MM.1S (cell line): ENCODE data around the gene ADARB1.

ENCODE experiments used
- DNase-seq: peaks from one replicate; pipeline ENCODE4 v3.0.0-alpha.2; 2015
- H2AFZ ChIP-seq: fragments of 300-600 bp; sonication (generic); 2 replicates; pipeline ENCODE4 v1.6.0; 2016; ENCODE audit warnings: antibody characterized with exemption, low read length
- H3F3A ChIP-seq: fragments of 300-600 bp; sonication (generic); 2 replicates; pipeline ENCODE4 v1.6.1; 2016; ENCODE audit warnings: mild to moderate bottlenecking, antibody characterized with exemption, low read length, moderate library complexity, mixed read lengths; ENCODE audit not compliant: insufficient read depth
- H3K27ac ChIP-seq: fragments of 300-600 bp; sonication (generic); 2 replicates; pipeline ENCODE4 v1.5.1; 2016; ENCODE audit warnings: mild to moderate bottlenecking, low read length
- H3K27me3 ChIP-seq: fragments of 300-600 bp; sonication (generic); replicated peaks from 2 replicates; pipeline ENCODE4 v1.6.0; 2016; ENCODE audit warnings: low read length; ENCODE audit not compliant: insufficient read depth
- H3K36me3 ChIP-seq: fragments of 300-600 bp; sonication (generic); replicated peaks from 2 replicates; pipeline ENCODE4 v1.6.1; 2016; ENCODE audit warnings: mild to moderate bottlenecking, low read length, mixed read lengths; ENCODE audit not compliant: insufficient read depth
- H3K4me1 ChIP-seq: fragments of 300-600 bp; sonication (generic); 2 replicates; pipeline ENCODE4 v1.6.1; 2016; ENCODE audit warnings: low read length, mixed read lengths
- H3K4me2 ChIP-seq: fragments of 300-600 bp; sonication (generic); 2 replicates; pipeline ENCODE4 v1.6.0; 2016; ENCODE audit warnings: low read depth, low read length
- H3K4me3 ChIP-seq: fragments of 300-600 bp; sonication (generic); 2 replicates; pipeline ENCODE4 v1.5.1; 2016; ENCODE audit warnings: low read length, mixed read lengths
- H3K79me2 ChIP-seq: fragments of 300-600 bp; sonication (generic); 2 replicates; pipeline ENCODE4 v1.6.1; 2016; ENCODE audit warnings: mixed run types, low read length, mixed read lengths
- H3K9ac ChIP-seq: fragments of 300-600 bp; sonication (generic); 2 replicates; pipeline ENCODE4 v1.6.1; 2016; ENCODE audit warnings: low read length, mixed read lengths
- H3K9me2 ChIP-seq: fragments of 300-600 bp; sonication (generic); replicated peaks from 2 replicates; pipeline ENCODE4 v1.6.1; 2016; ENCODE audit warnings: mild to moderate bottlenecking, low read length, mixed read lengths; ENCODE audit not compliant: insufficient read depth
- H3K9me3 ChIP-seq: fragments of 300-600 bp; sonication (generic); replicated peaks from 2 replicates; pipeline ENCODE4 v1.6.1; 2016; ENCODE audit warnings: mild to moderate bottlenecking, low read length, mixed read lengths; ENCODE audit not compliant: insufficient read depth
- H4K20me1 ChIP-seq: fragments of 300-600 bp; sonication (generic); 2 replicates; pipeline ENCODE4 v1.6.1; 2016; ENCODE audit warnings: mild to moderate bottlenecking, low read length, moderate library complexity, mixed read lengths; ENCODE audit not compliant: insufficient read depth
- CTCF ChIP-seq: fragments of 300-600 bp; sonication (generic); IDR thresholded peaks from 2 replicates; pipeline ENCODE4 v1.5.1; 2016; ENCODE audit warnings: antibody characterized with exemption, low read length, mixed read lengths
- EZH2 ChIP-seq: fragments of 300-600 bp; sonication (generic); optimal IDR thresholded peaks from 2 replicates; pipeline ENCODE3; 2017; ENCODE audit warnings: low read depth, mild to moderate bottlenecking, antibody characterized with exemption, low read length, mixed read lengths
- EZH2phosphoT487 ChIP-seq: fragments of 300-600 bp; sonication (generic); IDR thresholded peaks from 2 replicates; pipeline ENCODE4 v1.6.1; 2018; ENCODE audit warnings: antibody characterized with exemption, low read length

The ADARB1 gene

GRCh38 chr21:45029948-45030681 lies 44.3 kb upstream of the ADARB1 start:
- no peak overlapping the region for H3K4me3 ChIP-seq
- no peak overlapping the region for H3K9ac ChIP-seq
- peak; percentile 28; the same call in 1 of the 2 replicates for TF ChIP-seq EZH2phosphoT487
- TF ChIP-seq EZH2, result peak; percentile 88
- no peak for TF ChIP-seq CTCF
- no peaks in the 10 kb centered on the region for H4K20me1 ChIP-seq
- H3K4me1 ChIP-seq, result no peaks in the 10 kb centered on the region
- peaks cover 94% of the 10 kb centered on the region for H3K27me3 ChIP-seq
- no peak overlapping the region for H3K27ac ChIP-seq
- no peaks in the 10 kb centered on the region for H3K79me2 ChIP-seq
- DNase-seq, result no peak
- no peaks in the 10 kb centered on the region for H3K9me3 ChIP-seq
- no peaks in the 10 kb centered on the region for H3F3A ChIP-seq
- no peak overlapping the region for H2AFZ ChIP-seq
- no peak overlapping the region for H3K4me2 ChIP-seq
- no peaks in the 10 kb centered on the region for H3K36me3 ChIP-seq
- H3K9me2 ChIP-seq, result no peaks in the 10 kb centered on the region

GRCh38 chr21:45030682-45031570 lies 43.5 kb upstream of the ADARB1 start:
- Histone ChIP-seq H3K9me2 (no peaks in the 10 kb centered on the region), H3K36me3 (no peaks in the 10 kb centered on the region), H3K9ac (no peak overlapping the region), H3K4me2 (no peak overlapping the region), H4K20me1 (no peaks in the 10 kb centered on the region), H3K9me3 (no peaks in the 10 kb centered on the region), H3K4me3 (no peak overlapping the region), H3K27ac (no peak overlapping the region), H3K27me3 (peaks cover 94% of the 10 kb centered on the region), H3F3A (no peaks in the 10 kb centered on the region), H3K79me2 (no peaks in the 10 kb centered on the region), H3K4me1 (no peaks in the 10 kb centered on the region), H2AFZ (no peak overlapping the region)
- no peak for TF ChIP-seq CTCF
- no peak for TF ChIP-seq EZH2
- no peak for TF ChIP-seq EZH2phosphoT487
- no peak for DNase-seq

GRCh38 chr21:45031571-45032191 lies 42.7 kb upstream of the ADARB1 start:
- no peak overlapping the region for H3K4me3 ChIP-seq
- H3K79me2 ChIP-seq, result no peaks in the 10 kb centered on the region
- no peak overlapping the region for H3K9ac ChIP-seq
- H3K27me3 ChIP-seq, result peaks cover 94% of the 10 kb centered on the region
- no peak overlapping the region for H2AFZ ChIP-seq
- no peak overlapping the region for H3K27ac ChIP-seq
- H3K4me2 ChIP-seq, result no peak overlapping the region
- H4K20me1 ChIP-seq, result no peaks in the 10 kb centered on the region
- H3K4me1 ChIP-seq, result no peaks in the 10 kb centered on the region
- no peak for DNase-seq
- H3K9me2 ChIP-seq, result no peaks in the 10 kb centered on the region
- H3K9me3 ChIP-seq, result no peaks in the 10 kb centered on the region
- H3F3A ChIP-seq, result no peaks in the 10 kb centered on the region
- no peaks in the 10 kb centered on the region for H3K36me3 ChIP-seq
- no peak for TF ChIP-seq CTCF
- TF ChIP-seq EZH2, result peak; percentile 88
